ENCODE results near the gene SIPA1L3.

The SIPA1L3 gene

GRCh38 chr19:38250821-38251563, 344.0 kb downstream of the SIPA1L3 start:
- no peak for TF ChIP-seq CTCF (conservative IDR thresholded peaks at IDR 0.05; ENCODE audit: low read depth, low read length)
- peak overlapping the region; percentile 10 for H3K4me3 ChIP-seq (ENCODE audit: low read depth, low read length)
- DNase-seq (ENCODE audit: low read depth): no peak

- no peak for DNase-seq (ENCODE audit: low read depth)
- no peak overlapping the region for H3K4me3 ChIP-seq (ENCODE audit: low read depth, low read length)
- no peak for TF ChIP-seq CTCF (conservative IDR thresholded peaks at IDR 0.05; ENCODE audit: low read depth, low read length)
Measured at GRCh38 chr19:38251564-38252051, 344.6 kb downstream of the SIPA1L3 start.

GRCh38 chr19:38252385-38252784, 345.4 kb downstream of the SIPA1L3 start:
- DNase-seq (ENCODE audit: low read depth): no peak
- TF ChIP-seq CTCF (conservative IDR thresholded peaks at IDR 0.05; ENCODE audit: low read depth, low read length): no peak
- H3K4me3 ChIP-seq (ENCODE audit: low read depth, low read length): no peak overlapping the region

GRCh38 chr19:38252941-38253691, 346.1 kb downstream of the SIPA1L3 start:
- TF ChIP-seq CTCF (conservative IDR thresholded peaks at IDR 0.05; ENCODE audit: low read depth, low read length): no peak
- no peak for DNase-seq (ENCODE audit: low read depth)
- H3K4me3 ChIP-seq (ENCODE audit: low read depth, low read length): no peak overlapping the region

- no peak for DNase-seq (ENCODE audit: low read depth)
- no peak overlapping the region for H3K4me3 ChIP-seq (ENCODE audit: low read depth, low read length)
- TF ChIP-seq CTCF (conservative IDR thresholded peaks at IDR 0.05; ENCODE audit: low read depth, low read length): no peak
Measured at GRCh38 chr19:38253788-38254187, 346.8 kb downstream of the SIPA1L3 start.

- no peak for DNase-seq (ENCODE audit: low read depth)
- H3K4me3 ChIP-seq (ENCODE audit: low read depth, low read length): peak overlapping the region; percentile 45
- no peak for TF ChIP-seq CTCF (conservative IDR thresholded peaks at IDR 0.05; ENCODE audit: low read depth, low read length)
Measured at GRCh38 chr19:38255383-38256014, 348.5 kb downstream of the SIPA1L3 start.

All from choroid plexus epithelial cell (primary cell).